Inferior parietal cortex (tissue), 1 donor: ENCODE data around the gene BTBD9.
"Not testable (repeated sequence)": the region's sequence is repeated elsewhere in the genome, so short reads cannot be mapped to it uniquely, and the experiment has no call there.

Source experiments
- DNase-seq: peaks from one replicate; pipeline ENCODE4 v3.0.0-alpha.2; 2016; ENCODE audit errors: extremely low spot score

BTBD9 gene

DNA sequence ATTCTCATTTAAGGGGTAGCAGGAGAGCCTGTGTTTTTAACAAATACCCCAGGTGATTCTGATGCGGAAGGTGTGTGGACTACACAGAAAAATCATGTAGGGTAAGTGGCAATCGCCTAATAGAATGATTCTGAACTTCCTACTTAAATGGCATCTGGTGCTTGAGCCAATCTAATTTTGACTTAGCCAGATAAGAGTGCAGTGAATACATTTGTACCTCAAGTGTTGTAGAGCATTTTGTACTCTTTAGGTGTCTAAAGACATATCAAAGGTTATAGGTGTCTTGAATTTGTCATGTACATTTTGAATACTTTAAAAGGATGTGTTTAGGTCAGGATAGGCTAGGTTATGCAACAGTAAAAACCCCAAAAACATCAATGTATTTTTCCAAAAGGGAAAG is 10.0 kb upstream of the BTBD9 start:
- no peak for DNase-seq

DNA sequence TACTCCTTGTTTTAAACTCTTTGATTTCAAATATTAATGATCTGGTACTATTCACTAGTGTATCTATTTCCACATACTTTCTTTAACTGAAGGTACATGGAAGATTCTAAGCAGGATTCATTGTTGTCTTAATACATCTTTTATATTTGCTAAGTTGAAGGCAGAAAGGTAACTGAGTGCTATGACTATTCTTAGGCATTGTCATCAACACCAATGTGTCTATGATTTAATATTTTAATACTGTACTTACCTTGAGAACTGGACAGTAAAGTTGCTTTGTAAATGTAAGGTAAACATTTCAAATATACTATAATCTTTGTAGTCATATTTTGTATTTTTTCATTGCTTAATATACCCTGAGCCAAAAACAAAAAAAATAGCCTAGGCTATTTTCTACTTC is 8.9 kb upstream of the BTBD9 start:
- DNase-seq, result no peak

DNA sequence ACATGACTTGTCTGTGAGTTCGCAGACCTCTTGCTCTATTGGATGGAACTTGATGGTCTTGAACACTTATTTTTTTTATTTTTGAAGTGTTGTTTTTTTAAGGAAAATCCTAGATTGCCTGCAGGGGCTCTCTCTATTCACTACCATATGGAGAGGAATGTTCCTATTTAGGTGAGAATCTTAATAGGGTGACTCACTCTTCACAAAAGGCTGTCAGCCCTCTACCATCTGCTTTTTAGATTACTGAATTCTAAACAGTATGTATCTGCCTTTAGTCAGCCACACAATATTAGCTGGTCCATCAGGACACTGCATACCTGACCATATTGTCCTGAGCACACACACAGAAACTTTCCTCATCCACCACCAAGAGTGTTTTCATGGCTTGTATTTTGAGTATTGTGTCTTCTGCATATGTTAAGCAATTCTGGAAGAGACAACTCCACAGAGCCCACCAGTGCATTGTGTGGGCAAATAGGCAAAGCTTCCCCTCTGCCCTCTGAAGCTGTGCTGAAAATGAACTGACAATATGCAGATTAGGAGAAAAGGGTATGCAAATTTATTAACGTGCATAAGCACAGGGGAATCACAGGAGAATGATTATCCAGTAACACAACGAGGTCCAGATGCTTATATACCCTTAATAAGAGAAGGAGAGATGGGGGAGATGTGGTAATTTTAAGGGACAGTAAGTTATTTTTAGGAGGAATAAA is 6.6 kb upstream of the BTBD9 start:
- DNase-seq, result peak; percentile 34

DNA sequence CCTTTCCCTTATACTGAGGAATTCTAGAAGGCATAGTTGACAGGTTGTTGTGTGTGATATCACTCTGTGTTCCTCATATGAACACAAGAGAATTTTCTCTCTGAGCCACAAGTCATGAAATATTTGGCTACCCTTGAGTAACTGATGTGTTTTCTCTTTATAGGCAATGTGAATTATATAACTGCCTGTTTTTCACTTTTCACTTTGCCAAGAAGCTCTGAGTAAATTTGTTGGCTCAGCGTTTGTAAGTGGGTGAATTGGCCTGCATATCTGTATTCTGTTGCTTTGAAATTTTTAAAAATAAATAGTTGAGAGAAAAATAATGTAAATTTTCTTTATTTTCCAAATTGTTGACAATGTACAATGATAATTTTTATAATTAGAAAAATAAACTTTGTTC is 5.2 kb upstream of the BTBD9 start:
- DNase-seq, result peak; percentile 68

DNA sequence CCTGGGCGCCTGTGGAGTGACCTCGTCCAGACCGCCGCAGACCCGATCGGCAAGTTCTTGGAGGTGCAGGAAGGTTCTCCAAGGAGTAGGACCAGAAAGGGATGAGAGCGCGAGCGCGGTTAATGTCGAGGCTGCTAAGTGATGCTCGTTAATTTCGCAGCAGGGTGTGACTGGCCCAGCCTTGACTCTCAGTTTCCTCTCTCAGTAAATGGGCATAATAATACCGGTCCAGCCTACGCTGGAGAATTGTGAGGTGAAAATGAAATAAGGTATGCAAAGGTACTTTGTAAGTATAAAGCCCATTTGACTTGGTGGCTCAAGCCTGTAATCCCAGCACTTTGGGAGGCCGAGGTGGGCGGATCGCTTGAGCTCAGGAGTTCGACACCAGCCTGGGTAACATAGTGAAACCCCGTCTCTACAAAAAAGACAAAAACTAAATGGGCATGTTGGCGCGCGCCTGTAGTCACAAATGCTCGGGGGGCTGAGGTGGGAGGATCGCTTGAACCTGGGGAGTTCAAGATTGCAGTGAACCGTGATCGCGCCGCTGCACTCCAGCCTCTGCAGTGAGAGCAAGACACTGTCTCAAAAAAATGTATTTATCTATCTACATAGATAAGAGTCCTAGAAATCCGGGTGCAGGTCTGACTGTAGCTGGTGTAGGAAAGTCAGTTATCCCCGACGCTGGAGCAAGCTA is 634 bp upstream of the BTBD9 start:
- no peak for DNase-seq

DNA sequence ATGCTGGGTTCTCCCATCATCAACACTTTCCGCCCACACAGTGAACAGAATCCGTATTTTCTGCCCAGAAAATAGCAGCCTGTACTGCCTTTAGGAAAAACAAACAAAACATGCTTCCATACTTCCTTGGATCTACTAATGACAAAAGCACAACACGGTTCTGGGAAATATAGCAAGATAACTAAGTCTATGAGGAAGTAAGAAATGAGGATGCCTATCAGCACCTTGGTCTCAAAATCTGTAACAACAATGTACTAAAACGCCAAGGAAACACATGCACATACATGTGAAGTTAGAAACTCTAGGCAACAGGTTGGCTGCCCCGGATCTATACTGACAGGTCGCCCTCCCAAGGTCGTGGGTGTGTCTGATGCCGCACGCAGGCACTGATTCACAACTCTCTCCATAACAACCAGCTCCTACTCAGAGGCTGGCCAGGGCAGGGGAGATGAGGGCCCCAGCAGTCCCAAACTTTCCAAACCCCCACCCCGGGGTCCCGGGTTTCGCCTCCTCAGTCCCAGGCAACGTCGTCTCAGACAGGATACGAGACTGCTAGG is 710 bp downstream of the BTBD9 start:
- peak; percentile 32 for DNase-seq

DNA sequence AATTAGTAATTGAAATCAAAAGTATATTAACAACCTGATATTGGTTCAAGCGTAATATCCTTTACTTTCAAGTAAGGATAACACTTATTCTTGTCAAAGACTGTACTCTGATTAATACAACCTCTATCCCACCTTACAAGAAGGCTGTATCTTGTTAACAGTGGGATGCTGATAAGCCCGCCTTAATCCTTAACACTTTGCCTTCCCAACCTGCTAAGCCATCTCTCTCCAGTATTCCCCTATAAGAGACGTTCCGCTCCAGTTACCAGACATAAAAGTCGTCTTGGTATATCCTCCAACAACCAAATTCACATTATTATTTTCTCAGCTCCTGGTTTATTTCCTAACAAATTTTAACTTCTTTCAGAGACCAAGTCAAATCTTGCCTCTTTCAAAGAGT is 2.0 kb downstream of the BTBD9 start:
- DNase-seq, result no peak

DNA sequence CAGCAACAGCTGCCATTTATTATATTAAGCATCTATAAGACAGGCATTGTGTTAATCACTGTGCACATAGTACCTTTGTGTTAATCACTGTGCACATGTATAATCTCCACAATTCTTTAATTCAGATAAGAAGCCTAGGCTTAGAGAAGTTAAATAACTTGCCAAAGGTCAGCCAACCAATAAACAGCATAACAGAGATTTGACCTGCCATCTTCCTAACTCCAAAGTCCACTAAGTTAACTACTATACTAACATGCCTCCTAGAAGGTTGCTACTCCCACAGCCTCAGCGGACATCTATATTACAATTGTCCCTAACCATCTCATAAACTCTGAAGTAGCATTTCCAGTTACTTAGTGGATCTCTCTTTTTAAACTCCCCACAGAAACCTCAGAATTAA is 3.7 kb downstream of the BTBD9 start:
- no peak for DNase-seq

DNA sequence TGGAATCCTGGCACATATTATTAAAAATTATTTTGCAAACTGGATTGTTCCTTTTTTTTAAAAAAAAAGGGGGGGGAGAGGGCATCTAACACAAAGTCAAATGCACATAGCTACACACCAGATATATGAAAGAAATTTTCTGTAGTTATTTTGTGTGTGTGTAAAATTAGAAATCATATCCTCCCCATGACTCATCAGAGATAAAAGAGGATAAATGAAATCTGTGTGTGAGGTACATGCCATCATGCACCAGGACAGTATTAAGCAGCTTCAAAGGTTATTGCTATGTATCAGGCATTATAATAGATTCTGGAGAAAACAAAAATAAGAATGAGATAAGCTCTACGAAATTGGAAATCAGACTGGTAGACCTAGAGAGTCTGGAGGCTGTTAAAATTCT is 5.2 kb downstream of the BTBD9 start:
- DNase-seq, result no peak

DNA sequence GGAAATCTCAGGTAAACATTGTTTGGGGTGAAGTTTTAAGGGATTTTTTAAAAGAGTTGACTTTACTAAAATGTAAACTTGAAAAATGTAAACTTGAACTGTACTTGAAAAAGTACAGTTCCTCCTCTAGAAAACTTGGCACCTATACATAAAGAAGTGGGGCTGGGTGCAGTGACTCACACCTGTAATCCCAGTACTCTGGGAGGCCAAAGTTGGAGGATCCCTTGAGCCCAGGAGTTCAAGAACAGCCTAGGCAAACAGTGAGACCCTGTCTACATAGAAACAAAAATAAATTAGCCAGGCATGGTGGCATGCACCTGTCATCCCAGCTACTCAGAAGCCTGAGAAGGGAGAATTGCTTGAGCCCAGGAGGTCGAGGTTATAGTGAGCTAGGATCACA is 7.2 kb downstream of the BTBD9 start:
- no peak for DNase-seq

DNA sequence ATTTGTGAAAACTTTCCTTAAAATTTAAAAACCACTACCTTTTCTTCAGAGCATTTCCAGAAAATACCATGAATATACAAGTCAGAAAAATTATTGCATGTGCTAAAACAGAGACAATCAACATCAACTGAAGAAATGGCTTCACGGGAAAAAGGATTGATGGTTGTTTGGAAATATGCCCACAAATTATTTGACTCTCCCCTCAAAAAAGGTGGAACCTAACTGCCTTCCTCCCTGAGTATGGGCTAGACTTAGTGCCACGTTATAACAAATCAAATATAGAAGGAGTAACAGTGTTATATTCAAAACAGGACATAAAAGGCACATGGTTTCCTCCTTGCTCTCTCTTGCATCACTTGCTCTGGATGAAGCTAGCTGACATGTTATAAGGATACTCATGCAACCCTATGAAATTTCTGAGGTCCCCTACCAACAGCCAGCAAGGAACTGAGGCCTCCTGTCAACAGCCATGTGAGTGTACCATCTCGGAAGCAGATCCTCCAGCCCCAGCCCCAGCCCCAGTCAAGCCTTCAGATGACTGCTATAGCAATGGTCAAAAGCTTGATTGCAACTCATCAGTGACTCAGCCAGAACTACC is 8.4 kb downstream of the BTBD9 start:
- no peak for DNase-seq

DNA sequence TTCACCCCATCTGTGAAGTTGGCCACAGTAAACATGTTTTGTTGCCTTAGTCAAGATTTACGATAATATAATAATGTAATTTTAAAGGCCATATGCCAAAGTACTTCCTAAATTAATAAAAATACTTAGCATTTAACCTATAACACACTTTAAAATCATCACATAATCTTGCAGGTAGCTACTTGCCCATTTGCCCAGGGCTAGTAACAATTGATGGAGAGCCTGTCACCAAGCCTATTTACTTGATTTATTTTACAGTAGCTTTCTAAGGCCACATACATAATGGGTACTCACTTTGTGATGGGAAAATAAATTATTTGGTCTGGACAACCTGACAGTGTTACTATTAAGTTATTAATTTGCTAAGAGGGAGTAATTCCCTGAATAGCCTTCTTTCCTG is 14.5 kb downstream of the BTBD9 start:
- no peak for DNase-seq

DNA sequence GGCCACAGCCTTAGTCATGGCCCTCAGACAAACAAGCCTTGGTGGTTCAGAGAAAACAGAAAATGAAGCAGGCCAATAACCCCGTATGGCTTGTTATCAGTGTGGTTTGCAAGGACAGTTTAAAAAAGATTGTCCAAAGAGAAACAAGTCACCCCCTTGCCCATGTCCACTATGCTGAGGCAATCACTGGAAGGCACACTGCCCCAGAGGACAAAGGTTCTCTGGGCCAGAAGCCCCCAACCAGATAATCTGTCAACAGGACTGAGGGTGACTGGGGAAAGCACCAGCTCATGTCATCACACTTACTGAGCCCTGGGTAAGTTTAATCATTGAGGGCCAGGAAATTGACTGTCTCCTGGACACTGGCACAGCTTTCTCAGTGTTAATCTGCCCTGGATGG is 20.4 kb downstream of the BTBD9 start:
- DNase-seq, result not testable (repeated sequence)

DNA sequence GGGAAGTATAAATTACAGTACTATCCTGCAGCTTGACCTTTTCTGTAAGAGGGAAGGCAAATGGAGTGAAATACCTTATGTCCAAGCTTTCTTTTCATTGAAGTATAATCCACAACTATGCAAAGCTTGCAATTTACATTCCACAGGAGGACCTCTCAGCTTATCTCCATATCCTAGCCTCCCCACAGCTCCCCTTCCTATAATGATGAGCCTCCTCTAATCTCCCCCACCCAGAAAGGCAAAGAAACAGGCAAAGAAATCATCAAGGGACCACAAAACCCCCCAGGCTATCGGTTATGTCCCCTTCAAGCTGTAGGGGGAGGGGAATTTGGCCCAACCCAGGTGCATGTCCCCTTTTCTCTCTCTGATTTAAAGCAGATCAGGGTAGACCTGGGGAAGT is 21.4 kb downstream of the BTBD9 start:
- not testable (repeated sequence) for DNase-seq

DNA sequence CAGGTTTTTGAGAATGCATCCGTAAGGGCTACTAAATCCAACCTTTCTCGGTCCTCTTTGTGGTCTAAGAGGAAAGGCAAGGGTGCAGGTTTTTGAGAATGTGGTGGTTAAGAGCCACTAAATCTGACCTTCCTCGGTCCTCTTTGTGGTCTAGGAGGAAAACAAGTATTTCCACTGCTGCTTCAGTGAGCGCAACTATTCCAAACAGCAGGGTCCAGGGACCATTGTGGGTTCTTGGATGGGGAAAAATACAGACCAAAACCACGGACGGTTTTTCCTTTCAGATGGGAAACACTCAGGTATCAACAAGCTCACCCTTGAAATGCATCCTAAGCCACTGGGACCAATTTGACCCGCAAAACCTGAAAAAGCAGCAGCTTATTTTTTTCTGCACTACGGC is 21.9 kb downstream of the BTBD9 start:
- DNase-seq, result no peak

DNA sequence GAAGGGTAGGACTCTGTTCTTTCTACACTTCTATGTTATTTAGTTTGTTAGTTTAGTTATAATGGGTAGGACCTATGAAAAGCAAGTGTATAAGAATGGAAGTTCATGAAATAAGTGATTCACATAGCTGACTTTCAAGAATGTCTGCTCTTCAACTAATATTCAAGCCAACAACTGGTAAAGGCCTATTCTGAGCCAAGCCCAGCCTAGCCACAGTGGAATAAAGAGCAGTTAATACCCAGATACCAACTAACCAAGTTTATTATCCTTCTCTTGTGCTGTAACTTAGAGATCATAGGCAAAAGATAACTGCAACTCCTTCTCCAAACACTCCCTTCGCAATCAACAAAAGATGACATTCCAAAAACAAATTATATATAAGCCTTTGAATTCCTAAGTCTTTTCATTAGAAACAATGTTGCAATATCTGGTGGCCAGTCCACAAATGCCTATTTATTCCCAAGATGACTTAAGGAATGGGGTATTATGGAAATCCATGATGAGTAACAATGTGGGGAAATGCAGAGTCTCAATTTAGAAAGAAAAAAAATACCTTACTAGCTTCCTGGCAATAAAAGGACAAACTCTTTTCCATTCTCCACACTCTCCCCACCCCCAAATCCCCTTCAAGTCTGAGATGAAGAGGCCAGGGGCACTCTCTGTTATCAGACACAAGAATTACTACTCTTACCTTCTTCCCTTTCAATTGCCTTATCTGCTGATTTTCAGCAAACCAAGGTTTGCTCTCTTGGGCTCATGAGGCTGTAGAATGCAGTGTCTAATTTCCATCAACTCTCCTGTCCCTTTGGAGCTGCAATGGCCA is 27.4 kb downstream of the BTBD9 start:
- no peak for DNase-seq

DNA sequence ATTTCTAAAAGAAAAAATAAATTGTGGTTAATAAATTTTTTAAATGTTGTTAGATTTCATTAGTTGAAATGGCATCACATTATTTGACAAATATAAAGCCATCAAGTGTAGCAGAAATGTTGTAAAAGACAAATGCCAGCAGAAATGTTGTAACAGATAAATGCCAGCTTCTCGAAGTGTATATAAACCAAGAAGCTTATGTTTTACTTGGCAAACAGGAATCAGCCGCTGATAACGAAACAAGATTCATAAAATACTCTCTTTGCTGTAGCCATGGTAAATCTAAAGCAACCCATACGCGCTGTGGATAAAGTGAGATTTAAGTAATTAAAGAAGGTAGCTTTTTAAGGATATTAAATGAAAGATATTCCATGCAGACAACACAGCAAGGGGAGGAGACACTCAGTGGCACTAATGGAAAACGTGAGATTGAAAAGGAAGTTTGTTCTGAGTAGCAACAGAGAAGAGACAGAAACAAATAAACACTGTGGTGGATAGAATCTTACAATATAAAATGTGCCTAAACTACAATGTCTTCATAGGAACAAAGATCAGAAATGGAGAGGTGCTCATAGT is 29.6 kb downstream of the BTBD9 start:
- no peak for DNase-seq

DNA sequence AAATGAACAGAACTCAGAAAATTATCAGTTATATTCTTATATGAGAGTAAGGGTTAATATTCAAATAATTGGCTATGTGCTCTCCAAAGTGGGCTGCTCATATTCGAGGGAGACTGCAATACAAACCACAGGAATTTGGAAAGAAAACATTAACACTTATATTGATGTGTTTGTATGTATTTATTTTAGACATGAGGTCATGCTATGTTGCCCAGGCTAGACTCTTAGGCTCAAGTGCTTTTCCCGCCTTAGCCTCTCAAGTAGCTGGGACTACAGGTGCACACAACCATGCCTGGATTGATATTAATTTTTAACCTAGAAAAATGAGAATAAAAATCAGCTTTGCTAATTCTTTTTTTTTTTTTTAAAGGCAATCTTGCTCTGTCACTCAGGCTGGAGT is 35.0 kb downstream of the BTBD9 start:
- DNase-seq, result no peak

DNA sequence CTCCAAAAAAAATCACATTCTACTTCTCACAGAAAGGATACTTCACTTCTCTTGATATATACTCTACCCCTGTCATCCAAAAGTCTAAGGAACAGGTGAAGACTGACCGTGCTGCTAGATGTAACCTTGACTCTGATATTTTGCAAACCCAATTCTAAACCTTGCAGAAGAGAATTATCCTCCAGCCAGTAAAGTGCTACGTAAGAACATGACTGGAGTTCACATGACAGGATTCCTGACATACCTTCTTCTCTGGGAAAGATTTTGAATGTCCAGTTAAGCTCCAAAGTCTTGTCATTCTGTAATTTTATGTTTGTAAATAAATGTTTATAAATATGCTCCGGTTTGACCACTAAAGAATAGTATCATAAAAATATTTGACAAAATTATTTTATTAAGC is 35.8 kb downstream of the BTBD9 start:
- no peak for DNase-seq

DNA sequence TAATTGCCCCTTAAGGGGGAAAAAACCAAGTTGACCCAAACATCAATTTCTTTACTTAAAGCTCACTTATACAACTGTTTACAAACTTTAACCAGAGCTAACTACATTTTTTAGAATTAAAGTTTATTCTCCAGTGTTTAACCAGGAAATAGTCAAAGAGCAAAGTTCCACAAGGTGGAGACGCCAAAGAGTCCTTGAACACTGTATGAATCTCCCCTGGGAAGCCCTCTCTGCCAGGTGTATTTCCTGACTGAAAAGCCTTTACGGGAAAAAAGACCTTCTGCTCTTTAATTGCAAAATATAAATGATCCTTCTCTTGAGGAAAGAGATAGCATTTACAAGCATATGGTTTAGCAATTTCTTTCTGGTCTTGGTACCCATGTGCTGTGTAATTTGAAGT is 36.2 kb downstream of the BTBD9 start:
- DNase-seq, result no peak

DNA sequence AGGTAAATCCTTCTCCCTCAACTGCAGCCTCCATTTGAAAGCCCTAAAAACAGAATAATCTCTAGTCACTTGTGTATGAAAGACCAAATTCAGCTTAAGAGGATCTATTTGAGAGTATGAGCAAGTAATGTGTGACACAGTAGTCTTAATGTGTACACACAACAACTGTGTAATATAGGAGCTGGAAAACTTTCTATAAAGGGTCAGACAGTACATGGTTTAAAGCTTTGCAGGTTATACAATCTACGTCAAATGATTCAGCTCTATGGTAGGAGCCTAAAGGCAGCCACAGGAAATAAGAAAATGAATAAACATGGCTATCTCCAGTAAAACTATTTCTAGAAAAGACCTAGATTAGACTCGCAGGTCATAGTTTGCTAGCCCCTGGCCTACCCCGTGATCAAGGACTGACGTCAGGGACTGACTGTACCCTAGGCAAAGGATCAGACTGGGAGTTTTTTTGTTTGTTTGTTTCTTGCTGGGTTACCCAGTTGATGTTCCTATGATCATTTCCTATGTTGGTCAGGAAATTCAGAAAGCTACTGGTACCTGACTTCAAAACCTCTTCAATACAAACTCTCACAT is 39.7 kb downstream of the BTBD9 start:
- DNase-seq, result no peak
